ENCODE measurements around the gene ZNF528. TPM values are rescaled to one million over a fixed set of nuclear protein-coding genes. Genes with fewer than 3 reads are reported as not detected.

The ZNF528 gene
- 10 to 100 TPM; 12.2 to 17.4 (median 13.2) TPM for total RNA-seq

GRCh38 chr19:52397310-52398080 is at the start of gene ZNF528:
Gene ZNF528 (plus strand): TSS chr19:52397849. CDS start chr19:52402014, 4,165 bp downstream.
- Histone ChIP-seq H3K9me3 (peaks cover 0 to 26% (median 10%) of the 10 kb centered on the region in 4 donors), H3K4me3 (peak within 1 kb of the TSS; percentile 72 to 81 (median 73)), H3K27ac (replicated peaks in 1 of 4) (peak within 1 kb of the TSS; percentile 64 to 83 (median 73)), H3K4me1 (peaks cover 20 to 24% (median 21%) of the 10 kb centered on the region in 4 donors), H3K27me3 (no peaks in the 10 kb centered on the region), H3K36me3 (peaks cover 13 to 61% (median 42%) of the 10 kb centered on the region in 4 donors)
- peak; percentile 99 for DNase-seq (ENCODE audit: extremely low spot score)
- intact Hi-C loops (cut with DNase I), result no loop called here
- WGBS, result under 1% methylated on average over 32 of the region's 36 CpGs
- TF ChIP-seq POLR2A (IDR thresholded peaks at IDR 0.05; ENCODE audit: low read depth) (no peak), POLR2AphosphoS5 (IDR thresholded peaks at IDR 0.05) (peak; percentile 91 to 93)

DNA sequence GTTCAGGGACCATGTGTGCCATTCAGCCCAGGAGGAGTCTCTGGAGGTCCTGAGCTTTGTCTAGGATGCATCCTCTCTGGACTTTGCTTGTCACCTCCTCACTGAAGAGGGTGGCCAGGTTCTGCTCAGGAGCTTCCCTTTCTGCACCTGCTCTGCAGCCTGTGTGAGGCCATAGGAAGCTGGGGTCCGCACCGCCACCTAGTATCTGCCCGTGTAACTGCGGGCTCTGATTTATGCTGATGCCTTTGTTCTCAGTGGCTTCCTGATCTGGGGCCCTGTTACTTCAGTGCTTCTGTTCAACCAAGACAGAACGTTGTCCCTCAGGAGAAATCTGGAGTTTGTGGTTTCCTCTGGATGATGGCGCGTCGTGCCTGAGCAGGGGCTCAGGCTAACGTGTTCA is 46.1 kb upstream of the ZNF528 start:
- no peaks in the 10 kb centered on the region for H3K4me1 ChIP-seq
- H3K27me3 ChIP-seq, result no peaks in the 10 kb centered on the region
- no peak for DNase-seq (ENCODE audit: extremely low spot score)
- intact Hi-C loops (cut with DNase I), result no loop called here
- TF ChIP-seq EP300 (IDR thresholded peaks at IDR 0.05) (no peak), POLR2AphosphoS5 (IDR thresholded peaks at IDR 0.05) (no peak), POLR2A (IDR thresholded peaks at IDR 0.05; ENCODE audit: low read depth) (no peak), CTCF (IDR thresholded peaks at IDR 0.05) (no peak)
- H3K4me3 ChIP-seq, result no peak overlapping the region
- H3K9me3 ChIP-seq, result no peaks in the 10 kb centered on the region
- H3K36me3 ChIP-seq, result peaks cover 52 to 89% (median 68%) of the 10 kb centered on the region in 4 donors
- H3K27ac ChIP-seq (replicated peaks in 1 of 4), result no peak overlapping the region
- WGBS, result 81% methylated on average over 9 of the region's 9 CpGs

DNA sequence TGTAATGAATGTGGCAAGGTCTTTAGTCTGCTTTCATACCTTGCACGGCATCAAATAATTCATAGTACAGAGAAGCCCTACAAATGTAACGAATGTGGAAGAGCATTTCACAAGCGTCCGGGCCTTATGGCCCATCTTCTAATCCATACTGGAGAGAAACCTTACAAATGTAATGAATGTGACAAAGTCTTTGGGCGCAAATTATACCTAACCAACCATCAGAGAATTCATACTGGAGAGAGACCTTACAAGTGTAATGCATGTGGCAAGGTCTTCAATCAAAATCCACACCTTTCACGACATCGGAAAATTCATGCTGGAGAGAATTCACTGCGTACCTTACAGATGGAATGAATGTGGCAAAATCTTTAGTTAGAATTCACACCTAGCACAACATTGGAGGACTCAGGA is 31.2 kb upstream of the ZNF528 start:
- Histone ChIP-seq H3K4me3 (no peak overlapping the region), H3K36me3 (peaks cover 11 to 51% (median 40%) of the 10 kb centered on the region in 4 donors), H3K27ac (replicated peaks in 1 of 4) (no peak overlapping the region), H3K9me3 (peaks cover 0 to 63% (median 49%) of the 10 kb centered on the region in 4 donors), H3K27me3 (no peaks in the 10 kb centered on the region), H3K4me1 (peaks cover 5 to 12% (median 11%) of the 10 kb centered on the region in 4 donors)
- TF ChIP-seq EP300 (IDR thresholded peaks at IDR 0.05), result no peak
- TF ChIP-seq POLR2A (IDR thresholded peaks at IDR 0.05; ENCODE audit: low read depth), result no peak
- no peak for TF ChIP-seq CTCF (IDR thresholded peaks at IDR 0.05)
- TF ChIP-seq POLR2AphosphoS5 (IDR thresholded peaks at IDR 0.05), result no peak
- WGBS, result 98% methylated on average over 8 of the region's 8 CpGs
- no peak for DNase-seq (ENCODE audit: extremely low spot score)
- intact Hi-C loops (cut with DNase I), result no loop called here

DNA sequence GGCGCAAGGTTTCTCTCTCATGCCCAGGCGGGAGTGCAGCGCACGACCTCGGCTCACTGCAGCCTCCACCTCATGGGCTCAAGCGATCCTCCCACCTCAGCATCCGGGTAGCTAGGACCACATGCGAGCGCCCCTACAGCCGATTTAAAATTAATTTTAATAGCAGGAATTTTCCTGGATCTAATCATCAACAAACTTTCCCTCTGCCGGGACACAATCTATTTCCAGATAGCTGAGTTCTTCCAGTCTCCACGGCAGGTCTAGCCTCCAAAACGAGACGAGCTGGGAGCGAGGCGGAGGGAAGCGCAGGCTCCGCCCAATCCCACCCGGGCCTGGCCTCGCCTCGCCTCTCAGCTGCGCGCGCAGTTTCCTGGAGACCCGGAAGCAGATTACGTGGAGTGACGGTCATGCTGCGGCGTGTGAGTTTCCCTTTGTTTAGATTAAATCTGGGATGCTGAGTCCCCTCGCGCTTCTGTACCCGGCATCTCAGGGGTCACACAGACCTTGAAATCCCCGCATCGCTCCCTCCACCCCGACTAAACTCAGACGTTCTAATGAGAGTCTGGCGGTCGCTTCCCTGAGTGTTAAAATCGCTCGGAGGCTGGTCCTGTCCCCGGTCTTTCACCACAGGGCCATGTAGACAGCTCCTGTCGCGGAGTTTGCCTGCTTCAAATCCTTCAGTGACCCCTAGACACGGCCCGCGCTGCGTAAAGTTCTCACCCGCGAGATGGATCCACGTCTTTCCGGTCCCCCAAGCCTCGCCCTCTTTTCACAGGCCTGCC is 27.9 kb upstream of the ZNF528 start, which contains the start of gene ZNF880:
TSS of gene ZNF880 (plus strand) at position 365 of the 782 bp plus-strand sequence. CDS start at position 408, 43 bp downstream.
- 2% methylated on average over 31 of the region's 52 CpGs for WGBS
- intact Hi-C loops (cut with DNase I), result no loop called here

More for the DNA sequence above, 27.9 kb upstream of the ZNF528 start, which contains the start of gene ZNF880:
- Histone ChIP-seq H3K36me3 (peaks cover 28 to 51% (median 39%) of the 10 kb centered on the region in 4 donors), H3K4me1 (peaks cover 5 to 13% (median 11%) of the 10 kb centered on the region in 4 donors), H3K9me3 (peaks cover 0 to 34% (median 27%) of the 10 kb centered on the region in 4 donors), H3K27ac (replicated peaks in 1 of 4) (peak within 1 kb of the TSS; percentile 88 to 96 (median 94)), H3K27me3 (no peaks in the 10 kb centered on the region), H3K4me3 (peak within 1 kb of the TSS; percentile 70 to 78 (median 71))
- DNase-seq (ENCODE audit: extremely low spot score), result peak; percentile 97
- no peak for TF ChIP-seq EP300 (IDR thresholded peaks at IDR 0.05)
- TF ChIP-seq POLR2AphosphoS5 (IDR thresholded peaks at IDR 0.05), result peak; percentile 83 to 91
- TF ChIP-seq CTCF (IDR thresholded peaks at IDR 0.05), result peak in 1 of 3 experiments; percentile 5

Data from esophagus muscularis mucosa (tissue), 4 donors.